ENCODE results near the gene BPIFB3.
A peak's percentile ranks its signal among the peaks of the same experiment; 100 is the strongest.

BPIFB3 gene

GRCh38 chr20:33062825-33063149 is 9.1 kb downstream of the BPIFB3 start (continued):
- TF ChIP-seq ZSCAN4 (tag by site-specific recombination; IDR thresholded peaks at IDR 0.05) (no peak), ZNF121 (tag by site-specific recombination; IDR thresholded peaks at IDR 0.05) (no peak), REPIN1 (tag by site-specific recombination; IDR thresholded peaks at IDR 0.05; ENCODE audit: low read depth) (no peak), SALL2 (tag by site-specific recombination; IDR thresholded peaks at IDR 0.05; ENCODE audit: borderline replicate concordance) (no peak), YY2 (tag by site-specific recombination; IDR thresholded peaks at IDR 0.05) (no peak), MZF1 (tag by site-specific recombination; IDR thresholded peaks at IDR 0.05; ENCODE audit: borderline replicate concordance) (no peak), ZNF544 (tag by site-specific recombination; IDR thresholded peaks at IDR 0.05) (no peak), ZNF398 (tag by site-specific recombination; IDR thresholded peaks at IDR 0.05) (no peak), ZNF274 (IDR thresholded peaks at IDR 0.05; ENCODE audit: low read length) (no peak), ZNF274 (tag by site-specific recombination; IDR thresholded peaks at IDR 0.05; ENCODE audit: borderline replicate concordance) (no peak), ZNF776 (tag by site-specific recombination; IDR thresholded peaks at IDR 0.05; ENCODE audit: borderline replicate concordance) (no peak)

- CTCF ChIA-PET, result interaction anchor here (0.6 kb wide), 1 partner anchor 86 kb away, joined by 3 read pairs; no protein-coding TSS in a partner anchor
- POLR2A ChIA-PET, result no interaction called here
- no peaks in the 10 kb centered on the region for H3K9me3 ChIP-seq (ENCODE audit: control insufficient read depth, insufficient read depth, low read depth, low read length)
- H3K4me3 ChIP-seq (ENCODE audit: low read depth, low read length), result no peak overlapping the region
- H3K4me1 ChIP-seq (ENCODE audit: control insufficient read depth, insufficient read depth, low read length), result no peaks in the 10 kb centered on the region
- no peaks in the 10 kb centered on the region for H3K36me3 ChIP-seq (ENCODE audit: control insufficient read depth in 2 of 2, insufficient read depth in 1 of 2, low read length in 2 of 2)
- TF ChIP-seq ZBTB6 (tag by site-specific recombination; IDR thresholded peaks at IDR 0.05), result no peak
- no peak overlapping the region for H3K27ac ChIP-seq (ENCODE audit: extremely low read depth, low read depth, low read length)
These were observed 9.6 kb downstream of the BPIFB3 start for GRCh38 chr20:33063271-33063670.

- H3K4me3 ChIP-seq (ENCODE audit: low read depth, low read length), result no peak overlapping the region
These were observed 11.0 kb downstream of the BPIFB3 start for GRCh38 chr20:33064572-33065287.

GRCh38 chr20:33065785-33066184 is 12.1 kb downstream of the BPIFB3 start:
- no peak overlapping the region for H3K4me3 ChIP-seq (ENCODE audit: low read depth, low read length)
- H3K4me1 ChIP-seq (ENCODE audit: control insufficient read depth, insufficient read depth, low read length), result no peaks in the 10 kb centered on the region
- ChIA-PET POLR2A (no interaction called here), CTCF (no interaction called here)
- TF ChIP-seq ZNF791 (tag by site-specific recombination; IDR thresholded peaks at IDR 0.05) (no peak), SCRT2 (tag by site-specific recombination; IDR thresholded peaks at IDR 0.05) (0 out of 2 replicates have a peak, but pooled peaks have one; percentile 29)
- no peaks in the 10 kb centered on the region for H3K9me3 ChIP-seq (ENCODE audit: control insufficient read depth, insufficient read depth, low read depth, low read length)
- H3K27ac ChIP-seq (ENCODE audit: extremely low read depth, low read depth, low read length), result no peak overlapping the region
- no peaks in the 10 kb centered on the region for H3K36me3 ChIP-seq (ENCODE audit: control insufficient read depth in 2 of 2, insufficient read depth in 1 of 2, low read length in 2 of 2)

More at GRCh38 chr20:33064572-33065287, 11.0 kb downstream of the BPIFB3 start:
- no peaks in the 10 kb centered on the region for H3K4me1 ChIP-seq (ENCODE audit: control insufficient read depth, insufficient read depth, low read length)
- H3K27ac ChIP-seq (ENCODE audit: extremely low read depth, low read depth, low read length), result no peak overlapping the region
- TF ChIP-seq ZBTB17 (tag by site-specific recombination; IDR thresholded peaks at IDR 0.05) (peak; percentile 59), ZNF529 (tag by site-specific recombination; IDR thresholded peaks at IDR 0.05; ENCODE audit: insufficient replicate concordance) (no peak)
- H3K36me3 ChIP-seq (ENCODE audit: control insufficient read depth in 2 of 2, insufficient read depth in 1 of 2, low read length in 2 of 2), result no peaks in the 10 kb centered on the region
- CTCF ChIA-PET, result no interaction called here
- POLR2A ChIA-PET, result no interaction called here
- no peaks in the 10 kb centered on the region for H3K9me3 ChIP-seq (ENCODE audit: control insufficient read depth, insufficient read depth, low read depth, low read length)

All from HEK293 (cell line).